22Rv1 (cell line): ENCODE results near the gene DGKI.

ENCODE experiments used
- ZFX ChIP-seq: fragments of 450-650 bp; IDR thresholded peaks from 2 replicates; pipeline ENCODE4 v1.6.1; 2017; ENCODE audit warnings: antibody characterized with exemption, borderline replicate concordance
- TF ChIP-seq, protein P1 (sequence below): fragments of 450-650 bp; IDR thresholded peaks from 2 replicates; pipeline ENCODE4 v1.5.1; 2017; ENCODE audit warnings: mild to moderate bottlenecking

DNA sequence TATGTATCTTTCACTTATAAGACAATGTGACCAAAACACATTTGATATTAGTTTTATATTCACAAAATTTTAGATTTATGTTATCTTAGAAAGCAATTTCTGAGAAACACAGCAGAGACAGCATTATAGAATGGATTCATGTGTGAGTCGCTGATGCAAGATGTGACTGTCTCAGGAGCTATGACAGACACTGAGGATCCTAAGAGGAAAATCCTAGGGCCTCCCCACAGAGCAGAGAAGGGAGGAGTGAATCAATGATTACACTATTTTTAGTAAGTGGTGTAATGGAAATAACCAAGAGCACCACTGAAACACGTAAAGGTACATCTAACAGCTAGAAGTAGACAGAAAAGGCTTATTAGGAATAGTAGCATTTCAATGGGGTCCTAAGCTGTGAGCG is 299.3 kb downstream of the DGKI start:
- TF ChIP-seq, protein P1, sequence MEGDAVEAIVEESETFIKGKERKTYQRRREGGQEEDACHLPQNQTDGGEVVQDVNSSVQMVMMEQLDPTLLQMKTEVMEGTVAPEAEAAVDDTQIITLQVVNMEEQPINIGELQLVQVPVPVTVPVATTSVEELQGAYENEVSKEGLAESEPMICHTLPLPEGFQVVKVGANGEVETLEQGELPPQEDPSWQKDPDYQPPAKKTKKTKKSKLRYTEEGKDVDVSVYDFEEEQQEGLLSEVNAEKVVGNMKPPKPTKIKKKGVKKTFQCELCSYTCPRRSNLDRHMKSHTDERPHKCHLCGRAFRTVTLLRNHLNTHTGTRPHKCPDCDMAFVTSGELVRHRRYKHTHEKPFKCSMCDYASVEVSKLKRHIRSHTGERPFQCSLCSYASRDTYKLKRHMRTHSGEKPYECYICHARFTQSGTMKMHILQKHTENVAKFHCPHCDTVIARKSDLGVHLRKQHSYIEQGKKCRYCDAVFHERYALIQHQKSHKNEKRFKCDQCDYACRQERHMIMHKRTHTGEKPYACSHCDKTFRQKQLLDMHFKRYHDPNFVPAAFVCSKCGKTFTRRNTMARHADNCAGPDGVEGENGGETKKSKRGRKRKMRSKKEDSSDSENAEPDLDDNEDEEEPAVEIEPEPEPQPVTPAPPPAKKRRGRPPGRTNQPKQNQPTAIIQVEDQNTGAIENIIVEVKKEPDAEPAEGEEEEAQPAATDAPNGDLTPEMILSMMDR, result no peak
- no peak for TF ChIP-seq ZFX
